Activated CD4-positive, alpha-beta memory T cell treated with anti-CD3 and anti-CD28 coated beads, Interleukin-2, amount 10 ng/mL, durations not matched to agents 7 days and 5 days (primary cell): ENCODE results near the gene CTSA. TPM values are rescaled to one million over a fixed set of nuclear protein-coding genes. Genes with fewer than 3 reads are reported as not detected.

Source experiments
- CTCF ChIA-PET: fragments of 350-600 bp; sonication (Branson Sonifier 250); formaldehyde crosslinking; loops from one replicate; lab custom pipeline; 2021; ENCODE audit warnings: antibody characterized with exemption, inconsistent platforms; lab: Charles Lee
- POLR2A ChIA-PET: fragments of 350-600 bp; sonication (Branson Sonifier 250); formaldehyde crosslinking; loops from one replicate; lab custom pipeline; 2021; ENCODE audit warnings: antibody characterized with exemption; lab: Charles Lee
- DNase-seq: peaks from one replicate; pipeline ENCODE4 v3.0.0-alpha.2; 2020
- H3K27ac Mint-ChIP-seq: one replicate; pipeline ENCODE4 v1.8.0; 2021; ENCODE audit warnings: mild to moderate bottlenecking, mixed read lengths
- H3K27me3 Mint-ChIP-seq: one replicate; pipeline ENCODE4 v1.8.0; 2021; ENCODE audit warnings: mixed read lengths
- H3K36me3 Mint-ChIP-seq: one replicate; pipeline ENCODE4 v1.8.0; 2021; ENCODE audit warnings: low read depth, mixed read lengths
- H3K4me1 Mint-ChIP-seq: one replicate; pipeline ENCODE4 v1.8.0; 2021; ENCODE audit warnings: mixed read lengths
- H3K4me3 Mint-ChIP-seq: one replicate; pipeline ENCODE4 v1.8.0; 2021; ENCODE audit warnings: mild to moderate bottlenecking, mixed read lengths
- H3K9me3 Mint-ChIP-seq: one replicate; pipeline ENCODE4 v1.8.0; 2021; ENCODE audit warnings: mixed read lengths
- total RNA-seq, 2 experiments: library from RNA; stranded (reverse); gene quantifications; one replicate each; pipeline ENCODE4 v1.2.3, GENCODE V29; 2021

Gene CTSA
- 10 to 100 TPM; 64.3 to 64.6 TPM for total RNA-seq

GRCh38 chr20:45890985-45891983 is at the start of gene CTSA, which contains the start of gene NEURL2:
TSS of gene CTSA (plus strand) at chr20:45891335. CDS start at chr20:45891569, 234 bp downstream.
TSS of gene NEURL2 (minus strand) at chr20:45891208. CDS start at chr20:45890991, 217 bp downstream.
- Mint-ChIP-seq H3K27ac (peak within 1 kb of the TSS; percentile 40), H3K4me3 (peak within 1 kb of the TSS; percentile 88), H3K36me3 (peaks cover 9% of the 10 kb centered on the region), H3K27me3 (peaks cover 5% of the 10 kb centered on the region), H3K4me1 (peaks cover 36% of the 10 kb centered on the region), H3K9me3 (no peaks in the 10 kb centered on the region)
- DNase-seq = peak; percentile 87
- ChIA-PET POLR2A (interaction anchor here (0.6 to 5.4 kb wide), 9 partner anchors 9 to 99 kb away, joined by 3 to 42 read pairs (median 6); partner anchors contain the start of genes ACOT8, DNTTIP1, PCIF1 and UBE2C), CTCF (interaction anchor here (1.1 to 4.0 kb wide), 4 partner anchors 9 to 92 kb away, joined by 3 to 19 read pairs (median 8); partner anchors contain the start of gene ZSWIM1)

GRCh38 chr20:45841407-45842129 is 49.6 kb upstream of the CTSA start:
- ChIA-PET CTCF (no interaction called here), POLR2A (interaction anchor here (1.0 to 1.4 kb wide), 2 partner anchors 9 to 39 kb away, joined by 3 read pairs; partner anchors contain the start of gene ZSWIM1)
- no peaks in the 10 kb centered on the region for H3K27me3 Mint-ChIP-seq
- H3K27ac Mint-ChIP-seq = no peak overlapping the region
- no peak for DNase-seq
- no peak overlapping the region for H3K4me3 Mint-ChIP-seq
- H3K4me1 Mint-ChIP-seq = peaks cover 2% of the 10 kb centered on the region
- peaks cover 21% of the 10 kb centered on the region for H3K36me3 Mint-ChIP-seq
- no peaks in the 10 kb centered on the region for H3K9me3 Mint-ChIP-seq

- no peak overlapping the region for H3K27ac Mint-ChIP-seq
- DNase-seq = no peak
- ChIA-PET POLR2A (interaction anchor here (0.9 kb wide), 1 partner anchor 14 kb away, joined by 3 read pairs; no protein-coding TSS in a partner anchor), CTCF (no interaction called here)
- H3K36me3 Mint-ChIP-seq = peaks cover 24% of the 10 kb centered on the region
- H3K9me3 Mint-ChIP-seq = no peaks in the 10 kb centered on the region
- H3K4me3 Mint-ChIP-seq = no peak overlapping the region
- H3K27me3 Mint-ChIP-seq = no peaks in the 10 kb centered on the region
- H3K4me1 Mint-ChIP-seq = peaks cover 2% of the 10 kb centered on the region
These were observed 48.8 kb upstream of the CTSA start for GRCh38 chr20:45842169-45842812.

GRCh38 chr20:45843506-45843905 is 47.6 kb upstream of the CTSA start:
- Mint-ChIP-seq H3K36me3 (peaks cover 27% of the 10 kb centered on the region), H3K9me3 (no peaks in the 10 kb centered on the region), H3K4me1 (peaks cover 2% of the 10 kb centered on the region), H3K27ac (no peak overlapping the region), H3K4me3 (no peak overlapping the region), H3K27me3 (no peaks in the 10 kb centered on the region)
- ChIA-PET CTCF (no interaction called here), POLR2A (no interaction called here)
- no peak for DNase-seq

- no peaks in the 10 kb centered on the region for H3K9me3 Mint-ChIP-seq
- ChIA-PET CTCF (no interaction called here), POLR2A (interaction anchor here (1.2 kb wide), 1 partner anchor 12 kb away, joined by 3 read pairs; the partner anchor contains the start of genes ACOT8 and ZSWIM3)
- DNase-seq = no peak
- H3K36me3 Mint-ChIP-seq = peaks cover 32% of the 10 kb centered on the region
- H3K4me1 Mint-ChIP-seq = peaks cover 2% of the 10 kb centered on the region
- H3K4me3 Mint-ChIP-seq = no peak overlapping the region
- no peak overlapping the region for H3K27ac Mint-ChIP-seq
- no peaks in the 10 kb centered on the region for H3K27me3 Mint-ChIP-seq
These were observed 45.7 kb upstream of the CTSA start for GRCh38 chr20:45845452-45845851.

- H3K9me3 Mint-ChIP-seq = no peaks in the 10 kb centered on the region
- no peak overlapping the region for H3K4me3 Mint-ChIP-seq
- H3K27me3 Mint-ChIP-seq = no peaks in the 10 kb centered on the region
- ChIA-PET POLR2A (interaction anchor here (3.1 kb wide), 1 partner anchor 9 kb away, joined by 11 read pairs; the partner anchor contains the start of genes ACOT8 and ZSWIM3), CTCF (no interaction called here)
- peaks cover 3% of the 10 kb centered on the region for H3K4me1 Mint-ChIP-seq
- peaks cover 34% of the 10 kb centered on the region for H3K36me3 Mint-ChIP-seq
- H3K27ac Mint-ChIP-seq = no peak overlapping the region
- no peak for DNase-seq
These were observed 42.7 kb upstream of the CTSA start for GRCh38 chr20:45848421-45848820.

- Mint-ChIP-seq H3K27me3 (no peaks in the 10 kb centered on the region), H3K4me3 (no peak overlapping the region), H3K27ac (no peak overlapping the region), H3K4me1 (peaks cover 8% of the 10 kb centered on the region), H3K9me3 (no peaks in the 10 kb centered on the region), H3K36me3 (peaks cover 37% of the 10 kb centered on the region)
- ChIA-PET CTCF (no interaction called here), POLR2A (interaction anchor here (3.1 kb wide), 1 partner anchor 8 kb away, joined by 11 read pairs; the partner anchor contains the start of genes ACOT8 and ZSWIM3)
- no peak for DNase-seq
These were observed 42.1 kb upstream of the CTSA start for GRCh38 chr20:45848969-45849582.

GRCh38 chr20:45850238-45850637 is 40.9 kb upstream of the CTSA start:
- peaks cover 15% of the 10 kb centered on the region for H3K4me1 Mint-ChIP-seq
- no peak overlapping the region for H3K27ac Mint-ChIP-seq
- POLR2A ChIA-PET = no interaction called here
- CTCF ChIA-PET = no interaction called here
- no peak for DNase-seq
- H3K36me3 Mint-ChIP-seq = peaks cover 35% of the 10 kb centered on the region
- H3K4me3 Mint-ChIP-seq = no peak overlapping the region
- no peaks in the 10 kb centered on the region for H3K27me3 Mint-ChIP-seq
- no peaks in the 10 kb centered on the region for H3K9me3 Mint-ChIP-seq

- H3K36me3 Mint-ChIP-seq = peaks cover 35% of the 10 kb centered on the region
These were observed 40.2 kb upstream of the CTSA start for GRCh38 chr20:45850926-45851325.

GRCh38 chr20:45851501-45851900 is 39.6 kb upstream of the CTSA start:
- Mint-ChIP-seq H3K27ac (no peak overlapping the region), H3K4me1 (peaks cover 24% of the 10 kb centered on the region), H3K36me3 (peaks cover 30% of the 10 kb centered on the region), H3K27me3 (no peaks in the 10 kb centered on the region), H3K4me3 (no peak overlapping the region), H3K9me3 (no peaks in the 10 kb centered on the region)
- no peak for DNase-seq
- ChIA-PET CTCF (interaction anchor here (0.7 kb wide), 1 partner anchor 17 kb away, joined by 3 read pairs; no protein-coding TSS in a partner anchor), POLR2A (no interaction called here)

More at GRCh38 chr20:45850926-45851325, 40.2 kb upstream of the CTSA start:
- ChIA-PET CTCF (interaction anchor here (0.7 kb wide), 1 partner anchor 17 kb away, joined by 3 read pairs; no protein-coding TSS in a partner anchor), POLR2A (no interaction called here)
- H3K9me3 Mint-ChIP-seq = no peaks in the 10 kb centered on the region
- peaks cover 20% of the 10 kb centered on the region for H3K4me1 Mint-ChIP-seq
- no peaks in the 10 kb centered on the region for H3K27me3 Mint-ChIP-seq
- no peak overlapping the region for H3K27ac Mint-ChIP-seq
- DNase-seq = no peak
- no peak overlapping the region for H3K4me3 Mint-ChIP-seq

- DNase-seq = no peak
- H3K27me3 Mint-ChIP-seq = no peaks in the 10 kb centered on the region
- POLR2A ChIA-PET = interaction anchor here (1.1 kb wide), 1 partner anchor 39 kb away, joined by 4 read pairs; no protein-coding TSS in a partner anchor
- CTCF ChIA-PET = interaction anchor here (1.0 to 1.2 kb wide), 2 partner anchors 30 to 118 kb away, joined by 3 to 5 read pairs; no protein-coding TSS in a partner anchor
- H3K9me3 Mint-ChIP-seq = no peaks in the 10 kb centered on the region
- peaks cover 30% of the 10 kb centered on the region for H3K36me3 Mint-ChIP-seq
- no peak overlapping the region for H3K27ac Mint-ChIP-seq
- H3K4me1 Mint-ChIP-seq = peaks cover 27% of the 10 kb centered on the region
- H3K4me3 Mint-ChIP-seq = no peak overlapping the region
These were observed 38.8 kb upstream of the CTSA start for GRCh38 chr20:45852326-45852725.
